HepG2 (cell line): ENCODE measurements around the gene ATP10A. TPM values are rescaled to one million over a fixed set of nuclear protein-coding genes. Genes with fewer than 3 reads are reported as not detected.

Source experiments
- ATAC-seq: fragments of 200-7000 bp; cut with Tn5 transposase; 3 replicates; pipeline ENCODE4 v1.9.1; 2020; ENCODE audit warnings: mild to moderate bottlenecking, moderate library complexity
- BruUV-seq: library from RNA; stranded (reverse); fragments of 400-500 nt; replicated peaks from 2 replicates; lab custom pipeline; 2021; lab: Mats Ljungman, UMichigan
- CTCF ChIA-PET: fragments of 300-600 bp; formaldehyde crosslinking; extraction: SDS; loops from one replicate; lab custom pipeline; 2021; ENCODE audit warnings: low total read pairs, inconsistent platforms, low intra/inter-chr PET ratio; lab: Yijun Ruan, JAX
- POLR2A ChIA-PET: fragments of 350-600 bp; sonication (Branson Sonifier 250); formaldehyde crosslinking; loops from one replicate; lab custom pipeline; 2020; ENCODE audit warnings: antibody characterized with exemption, inconsistent platforms; lab: Yijun Ruan, JAX
- DNase-seq: peaks from one replicate; pipeline ENCODE4 v3.0.0-alpha.2; 2015; ENCODE audit warnings: low spot score
- FAIRE-seq: peaks from 3 replicates; lab custom pipeline; 2011; peaks lifted over from hg19 to GRCh38; lab: Jason Lieb, UNC
- H2AFZ ChIP-seq: one replicate; pipeline ENCODE4 v1.6.1; 2011; ENCODE audit warnings: low read length, inconsistent platforms
- H3K27ac ChIP-seq: fragments of 300-600 bp; 3 replicates; pipeline ENCODE4 v1.8.0; 2011; ENCODE audit warnings: mixed run types, mild to moderate bottlenecking, mixed read lengths, low read length, inconsistent platforms; ENCODE audit not compliant: insufficient read depth; ENCODE audit errors: extremely low read length
- H3K27me3 ChIP-seq, 2 experiments: fragments of 200-600 bp in 1 of 2; 2 replicates in 1 of 2; 3 replicates in 1 of 2; pipeline versions ENCODE4 v1.6.0 to v1.8.0; 2011; ENCODE audit warnings: low read length in 2 of 2, mild to moderate bottlenecking in 2 of 2, moderate library complexity in 2 of 2, inconsistent platforms in 1 of 2; ENCODE audit not compliant: insufficient read depth in 2 of 2, control insufficient read depth in 1 of 2
- H3K36me3 ChIP-seq, 2 experiments: fragments of 200-600 bp in 1 of 2; replicated peaks in 1 of 2; 2 replicates in 1 of 2; 3 replicates in 1 of 2; pipeline versions ENCODE4 v1.5.1 to v1.8.0; 2011; ENCODE audit warnings: low read length in 2 of 2, inconsistent platforms in 1 of 2; ENCODE audit not compliant: insufficient read depth in 2 of 2, control insufficient read depth in 1 of 2
- H3K4me1 ChIP-seq: 2 replicates; pipeline ENCODE4 v1.5.1; 2012; ENCODE audit warnings: low read length, inconsistent platforms; ENCODE audit not compliant: insufficient read depth
- H3K4me2 ChIP-seq: 2 replicates; pipeline ENCODE4 v1.6.0; 2011; ENCODE audit warnings: low read depth, low read length, inconsistent platforms
- H3K4me3 ChIP-seq, 3 experiments: fragments of 200-600 bp in 1 of 3; sonication (generic), shearing (Covaris generic) in 1 of 3; replicated peaks in 1 of 3; 2 replicates each; pipeline ENCODE4 v1.5.1; 2011 to 2016; ENCODE audit warnings: low read length in 3 of 3, inconsistent platforms in 2 of 3, low read depth in 2 of 3, mild to moderate bottlenecking in 2 of 3, control low read depth in 1 of 3, mixed read lengths in 1 of 3; ENCODE audit not compliant: insufficient read depth in 1 of 3
- H3K79me2 ChIP-seq: one replicate; pipeline ENCODE4 v1.6.1; 2011; ENCODE audit warnings: low read length, inconsistent platforms; ENCODE audit not compliant: insufficient read depth
- H3K9ac ChIP-seq: 2 replicates; pipeline ENCODE4 v1.6.0; 2011; ENCODE audit warnings: mild to moderate bottlenecking, low read depth, low read length, inconsistent platforms; ENCODE audit not compliant: insufficient read depth
- H3K9me3 ChIP-seq: 2 replicates; pipeline ENCODE4 v1.5.1; 2012; ENCODE audit warnings: mild to moderate bottlenecking, low read length
- H4K20me1 ChIP-seq: 2 replicates; pipeline ENCODE4 v1.6.0; 2011; ENCODE audit warnings: inconsistent platforms, mild to moderate bottlenecking, low read length, moderate library complexity; ENCODE audit not compliant: insufficient read depth
- ETV6 ChIP-seq: sonication (generic); formaldehyde crosslinking; conservative IDR thresholded peaks from 2 replicates; pipeline ENCODE4 v1.4.0; 2020; ENCODE audit warnings: missing genetic modification reagents
- GZF1 ChIP-seq: sonication (generic); formaldehyde crosslinking; IDR thresholded peaks from 2 replicates; pipeline ENCODE4 v1.5.1; 2020; ENCODE audit warnings: mild to moderate bottlenecking, missing genetic modification reagents
- ZBTB1 ChIP-seq: sonication (generic); formaldehyde crosslinking; IDR thresholded peaks from 2 replicates; pipeline ENCODE4 v1.4.0; 2020; ENCODE audit warnings: missing genetic modification reagents, borderline replicate concordance
- ZNF12 ChIP-seq: sonication (generic); formaldehyde crosslinking; IDR thresholded peaks from 2 replicates; pipeline ENCODE4 v1.5.0; 2020; ENCODE audit warnings: missing genetic modification reagents
- WGBS: methylation state at CpG from one replicate; pipeline ENCODE4 v1.1.6; 2017; ENCODE audit warnings: low lambda C conversion rate; 5-methylcytosine and 5-hydroxymethylcytosine counted together
- in situ Hi-C: cut with HindIII; loops from 2 replicates; pipeline ENCODE4 v1.10.0; 2017; ENCODE audit warnings: low pct_unique_long_range_greater_than_20kb; ENCODE audit not compliant: extremely low pct_ligation_motif_present
- intact Hi-C: fragments of 100-400 bp; cut with micrococcal nuclease; formaldehyde crosslinking; loops from one replicate; pipeline ENCODE4 v1.10.0; 2022; ENCODE audit not compliant: unreplicated experiment
- polyA plus RNA-seq, 8 experiments: library from polyadenylated mRNA; depleted of rRNA in 3 of 8; stranded (reverse) in 7 of 8; unstranded in 1 of 8; fragments of >200 nt; fragmentation: Illumina TruSeq in 4 of 8; extraction: Trizol in 4 of 8; gene quantifications; 2 replicates each; pipeline versions ENCODE4 v1.2.1 to v1.2.3, GENCODE V29; 2011 to 2016; ENCODE audit warnings: low read depth in 4 of 8, missing spikeins in 1 of 8, mixed read lengths in 1 of 8; ENCODE audit not compliant: insufficient read depth in 1 of 8
- total RNA-seq, 5 experiments: library from RNA; depleted of rRNA; stranded (reverse); fragments of >200 nt; fragmentation: Illumina TruSeq; extraction: Trizol; gene quantifications; 2 replicates each; pipeline ENCODE4 v1.2.3, GENCODE V29; 2016; ENCODE audit warnings: low read depth in 1 of 5
- TF ChIP-seq, protein P1 (sequence below): sonication (generic); formaldehyde crosslinking; IDR thresholded peaks from 2 replicates; pipeline ENCODE4 v1.4.0; 2020; ENCODE audit warnings: missing genetic modification reagents
- TF ChIP-seq, protein P2 (sequence below), 2 experiments: sonication (generic) in 1 of 2; formaldehyde crosslinking in 1 of 2; IDR thresholded peaks; 2 replicates each; pipeline versions ENCODE4 v1.5.1 to v1.6.1; 2011 to 2020; ENCODE audit warnings: borderline replicate concordance in 1 of 2, low read depth in 1 of 2, low read length in 1 of 2, mild to moderate bottlenecking in 1 of 2, missing genetic modification reagents in 1 of 2, moderate library complexity in 1 of 2
- TF ChIP-seq, protein P3 (sequence below): sonication (generic); formaldehyde crosslinking; IDR thresholded peaks from 2 replicates; pipeline ENCODE4 v1.5.0; 2020; ENCODE audit warnings: missing genetic modification reagents
- TF ChIP-seq, protein P4 (sequence below): sonication (generic); formaldehyde crosslinking; IDR thresholded peaks from 2 replicates; pipeline ENCODE4 v1.5.0; 2020; ENCODE audit warnings: mild to moderate bottlenecking, missing genetic modification reagents, borderline replicate concordance

Gene ATP10A
- total and polyA plus RNA-seq, 2 of the 13 experiments (the other 11 are each of a cell fraction or from before 2014, with no cell fraction given), result 0.58 to 4.2 TPM

DNA sequence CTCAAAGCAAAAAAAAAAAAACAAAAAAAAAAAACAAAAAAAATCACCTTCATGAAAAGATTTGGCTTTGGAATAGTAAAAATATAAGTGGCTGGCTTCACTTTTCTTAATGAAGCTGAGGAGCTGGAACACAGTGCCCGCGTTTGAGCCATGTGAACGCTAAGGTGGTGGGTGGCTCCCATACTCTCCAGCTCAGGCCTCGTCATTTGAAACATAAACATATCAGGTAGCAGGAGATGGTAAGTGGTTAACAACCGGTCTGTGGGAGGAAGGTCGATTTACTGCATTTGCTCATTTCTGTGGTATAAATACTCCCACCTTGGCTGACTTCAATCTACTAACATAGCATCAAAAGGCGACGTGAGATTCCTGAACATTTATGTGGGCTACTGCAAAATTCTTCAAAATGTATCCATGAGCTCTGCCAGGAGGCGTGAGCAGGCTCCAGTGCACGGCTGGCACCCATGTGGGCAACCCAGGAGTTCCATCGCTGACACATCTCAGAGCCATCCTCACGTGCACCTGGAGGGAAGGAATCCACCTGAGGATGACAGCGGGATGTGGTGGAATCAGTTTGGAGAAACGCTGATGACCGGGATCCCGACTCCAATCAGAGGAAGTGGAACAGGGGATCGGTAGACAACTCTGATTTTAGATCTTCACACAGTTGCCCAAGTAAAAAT lies 157.6 kb downstream of the ATP10A start (continued):
- TF ChIP-seq, protein P1, sequence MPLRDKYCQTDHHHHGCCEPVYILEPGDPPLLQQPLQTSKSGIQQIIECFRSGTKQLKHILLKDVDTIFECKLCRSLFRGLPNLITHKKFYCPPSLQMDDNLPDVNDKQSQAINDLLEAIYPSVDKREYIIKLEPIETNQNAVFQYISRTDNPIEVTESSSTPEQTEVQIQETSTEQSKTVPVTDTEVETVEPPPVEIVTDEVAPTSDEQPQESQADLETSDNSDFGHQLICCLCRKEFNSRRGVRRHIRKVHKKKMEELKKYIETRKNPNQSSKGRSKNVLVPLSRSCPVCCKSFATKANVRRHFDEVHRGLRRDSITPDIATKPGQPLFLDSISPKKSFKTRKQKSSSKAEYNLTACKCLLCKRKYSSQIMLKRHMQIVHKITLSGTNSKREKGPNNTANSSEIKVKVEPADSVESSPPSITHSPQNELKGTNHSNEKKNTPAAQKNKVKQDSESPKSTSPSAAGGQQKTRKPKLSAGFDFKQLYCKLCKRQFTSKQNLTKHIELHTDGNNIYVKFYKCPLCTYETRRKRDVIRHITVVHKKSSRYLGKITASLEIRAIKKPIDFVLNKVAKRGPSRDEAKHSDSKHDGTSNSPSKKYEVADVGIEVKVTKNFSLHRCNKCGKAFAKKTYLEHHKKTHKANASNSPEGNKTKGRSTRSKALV (CRISPR knock-in tag), result no peak

DNA sequence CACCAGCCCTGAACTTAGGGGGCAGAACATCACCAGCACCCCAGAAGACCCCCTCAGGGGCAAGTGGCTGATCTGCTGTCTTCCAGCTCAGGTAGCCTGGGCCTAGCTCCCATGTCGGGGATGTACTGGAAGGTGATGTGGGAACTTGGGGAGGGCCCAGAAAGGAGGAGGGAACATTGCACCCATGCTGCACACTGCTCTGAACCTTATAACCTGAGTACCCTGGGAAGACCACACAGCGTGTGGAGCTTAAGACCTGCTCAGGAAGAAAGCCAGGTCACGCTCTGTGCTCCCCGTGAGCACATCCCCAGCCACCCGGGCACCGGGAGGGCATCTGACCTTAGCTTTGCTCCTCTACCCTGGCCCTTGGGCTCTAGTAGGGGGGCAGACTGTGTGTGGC lies 159.4 kb downstream of the ATP10A start:
- Histone ChIP-seq H3K27me3 (no peaks in the 10 kb centered on the region), H4K20me1 (no peaks in the 10 kb centered on the region), H2AFZ (no peak overlapping the region), H3K36me3 (no peaks in the 10 kb centered on the region), H3K4me2 (no peak overlapping the region), H3K4me3 (no peak overlapping the region), H3K9me3 (no peaks in the 10 kb centered on the region), H3K79me2 (no peaks in the 10 kb centered on the region), H3K27ac (no peak overlapping the region), H3K9ac (no peak overlapping the region), H3K4me1 (no peaks in the 10 kb centered on the region)
- no peak for DNase-seq
- ChIA-PET POLR2A (no interaction called here), CTCF (no interaction called here)
- BruUV-seq, result no TSS peak
- intact Hi-C loops (loop anchor here (5.0 kb wide), 1 partner anchor 426 kb away; no protein-coding TSS in a partner anchor), in situ Hi-C loops (no loop called here)
- no peak for FAIRE-seq
- WGBS, result 31% methylated on average over 3 of the region's 6 CpGs
- ATAC-seq, result no peak
- TF ChIP-seq, protein P2, sequence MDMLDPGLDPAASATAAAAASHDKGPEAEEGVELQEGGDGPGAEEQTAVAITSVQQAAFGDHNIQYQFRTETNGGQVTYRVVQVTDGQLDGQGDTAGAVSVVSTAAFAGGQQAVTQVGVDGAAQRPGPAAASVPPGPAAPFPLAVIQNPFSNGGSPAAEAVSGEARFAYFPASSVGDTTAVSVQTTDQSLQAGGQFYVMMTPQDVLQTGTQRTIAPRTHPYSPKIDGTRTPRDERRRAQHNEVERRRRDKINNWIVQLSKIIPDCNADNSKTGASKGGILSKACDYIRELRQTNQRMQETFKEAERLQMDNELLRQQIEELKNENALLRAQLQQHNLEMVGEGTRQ (IDR thresholded peaks at IDR 0.05; ENCODE audit: low read depth, low read length), result no peak
- TF ChIP-seq, protein P2 (CRISPR knock-in tag; IDR thresholded peaks at IDR 0.05; ENCODE audit: borderline replicate concordance), result no peak
- no peak for TF ChIP-seq ZNF12 (CRISPR knock-in tag)
- TF ChIP-seq, protein P3, sequence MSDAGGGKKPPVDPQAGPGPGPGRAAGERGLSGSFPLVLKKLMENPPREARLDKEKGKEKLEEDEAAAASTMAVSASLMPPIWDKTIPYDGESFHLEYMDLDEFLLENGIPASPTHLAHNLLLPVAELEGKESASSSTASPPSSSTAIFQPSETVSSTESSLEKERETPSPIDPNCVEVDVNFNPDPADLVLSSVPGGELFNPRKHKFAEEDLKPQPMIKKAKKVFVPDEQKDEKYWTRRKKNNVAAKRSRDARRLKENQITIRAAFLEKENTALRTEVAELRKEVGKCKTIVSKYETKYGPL, result no peak
- TF ChIP-seq ETV6, result no peak
- no peak for TF ChIP-seq ZBTB1 (CRISPR knock-in tag)
- TF ChIP-seq GZF1, result no peak
- TF ChIP-seq, protein P4, sequence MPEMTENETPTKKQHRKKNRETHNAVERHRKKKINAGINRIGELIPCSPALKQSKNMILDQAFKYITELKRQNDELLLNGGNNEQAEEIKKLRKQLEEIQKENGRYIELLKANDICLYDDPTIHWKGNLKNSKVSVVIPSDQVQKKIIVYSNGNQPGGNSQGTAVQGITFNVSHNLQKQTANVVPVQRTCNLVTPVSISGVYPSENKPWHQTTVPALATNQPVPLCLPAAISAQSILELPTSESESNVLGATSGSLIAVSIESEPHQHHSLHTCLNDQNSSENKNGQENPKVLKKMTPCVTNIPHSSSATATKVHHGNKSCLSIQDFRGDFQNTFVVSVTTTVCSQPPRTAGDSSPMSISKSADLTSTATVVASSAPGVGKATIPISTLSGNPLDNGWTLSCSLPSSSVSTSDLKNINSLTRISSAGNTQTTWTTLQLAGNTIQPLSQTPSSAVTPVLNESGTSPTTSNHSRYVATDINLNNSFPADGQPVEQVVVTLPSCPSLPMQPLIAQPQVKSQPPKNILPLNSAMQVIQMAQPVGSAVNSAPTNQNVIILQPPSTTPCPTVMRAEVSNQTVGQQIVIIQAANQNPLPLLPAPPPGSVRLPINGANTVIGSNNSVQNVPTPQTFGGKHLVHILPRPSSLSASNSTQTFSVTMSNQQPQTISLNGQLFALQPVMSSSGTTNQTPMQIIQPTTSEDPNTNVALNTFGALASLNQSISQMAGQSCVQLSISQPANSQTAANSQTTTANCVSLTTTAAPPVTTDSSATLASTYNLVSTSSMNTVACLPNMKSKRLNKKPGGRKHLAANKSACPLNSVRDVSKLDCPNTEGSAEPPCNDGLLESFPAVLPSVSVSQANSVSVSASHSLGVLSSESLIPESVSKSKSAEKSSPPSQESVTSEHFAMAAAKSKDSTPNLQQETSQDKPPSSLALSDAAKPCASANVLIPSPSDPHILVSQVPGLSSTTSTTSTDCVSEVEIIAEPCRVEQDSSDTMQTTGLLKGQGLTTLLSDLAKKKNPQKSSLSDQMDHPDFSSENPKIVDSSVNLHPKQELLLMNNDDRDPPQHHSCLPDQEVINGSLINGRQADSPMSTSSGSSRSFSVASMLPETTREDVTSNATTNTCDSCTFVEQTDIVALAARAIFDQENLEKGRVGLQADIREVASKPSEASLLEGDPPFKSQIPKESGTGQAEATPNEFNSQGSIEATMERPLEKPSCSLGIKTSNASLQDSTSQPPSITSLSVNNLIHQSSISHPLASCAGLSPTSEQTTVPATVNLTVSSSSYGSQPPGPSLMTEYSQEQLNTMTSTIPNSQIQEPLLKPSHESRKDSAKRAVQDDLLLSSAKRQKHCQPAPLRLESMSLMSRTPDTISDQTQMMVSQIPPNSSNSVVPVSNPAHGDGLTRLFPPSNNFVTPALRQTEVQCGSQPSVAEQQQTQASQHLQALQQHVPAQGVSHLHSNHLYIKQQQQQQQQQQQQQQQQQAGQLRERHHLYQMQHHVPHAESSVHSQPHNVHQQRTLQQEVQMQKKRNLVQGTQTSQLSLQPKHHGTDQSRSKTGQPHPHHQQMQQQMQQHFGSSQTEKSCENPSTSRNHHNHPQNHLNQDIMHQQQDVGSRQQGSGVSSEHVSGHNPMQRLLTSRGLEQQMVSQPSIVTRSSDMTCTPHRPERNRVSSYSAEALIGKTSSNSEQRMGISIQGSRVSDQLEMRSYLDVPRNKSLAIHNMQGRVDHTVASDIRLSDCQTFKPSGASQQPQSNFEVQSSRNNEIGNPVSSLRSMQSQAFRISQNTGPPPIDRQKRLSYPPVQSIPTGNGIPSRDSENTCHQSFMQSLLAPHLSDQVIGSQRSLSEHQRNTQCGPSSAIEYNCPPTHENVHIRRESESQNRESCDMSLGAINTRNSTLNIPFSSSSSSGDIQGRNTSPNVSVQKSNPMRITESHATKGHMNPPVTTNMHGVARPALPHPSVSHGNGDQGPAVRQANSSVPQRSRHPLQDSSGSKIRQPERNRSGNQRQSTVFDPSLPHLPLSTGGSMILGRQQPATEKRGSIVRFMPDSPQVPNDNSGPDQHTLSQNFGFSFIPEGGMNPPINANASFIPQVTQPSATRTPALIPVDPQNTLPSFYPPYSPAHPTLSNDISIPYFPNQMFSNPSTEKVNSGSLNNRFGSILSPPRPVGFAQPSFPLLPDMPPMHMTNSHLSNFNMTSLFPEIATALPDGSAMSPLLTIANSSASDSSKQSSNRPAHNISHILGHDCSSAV (CRISPR knock-in tag), result no peak
